ENCODE data around the gene THEMIS2. TPM values are rescaled to one million over a fixed set of nuclear protein-coding genes. Genes with fewer than 3 reads are reported as not detected.

The THEMIS2 gene
- total and polyA plus RNA-seq, 7 donors: 1.5 to 6.1 (median 3.8) TPM

DNA sequence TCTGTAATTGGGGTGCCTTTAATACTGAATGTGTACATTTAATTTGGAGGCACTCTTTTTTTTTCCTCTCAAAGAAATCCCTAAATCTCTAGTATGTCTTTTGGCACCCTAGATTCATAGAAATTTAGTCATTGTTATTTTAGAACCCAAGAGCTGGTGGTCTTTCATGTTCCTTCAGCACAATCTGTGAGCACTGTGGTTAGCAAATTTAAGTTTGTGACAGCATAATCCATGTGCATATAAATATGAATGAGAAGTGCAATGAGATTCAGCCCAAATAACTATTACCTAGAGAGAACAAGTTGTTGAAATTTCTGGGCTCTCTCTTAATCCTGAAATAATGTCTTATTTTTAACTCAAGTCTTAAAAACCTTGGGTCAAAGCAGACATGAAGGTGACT, 37.3 kb upstream of the THEMIS2 start:
- peaks cover 3 to 47% of the 10 kb centered on the region in 2 donors for H3K36me3 ChIP-seq (ENCODE audit: insufficient read depth in 1 of 2, low read depth in 1 of 2)
- DNase-seq (no peak), ATAC-seq (no peak)
- H3K9me3 ChIP-seq: no peaks in the 10 kb centered on the region
- H3K4me3 ChIP-seq: no peak overlapping the region
- peaks cover 33% of the 10 kb centered on the region for H3K4me1 ChIP-seq
- intact Hi-C loops (cut with DNase I): no loop called here
- TF ChIP-seq, protein P1, sequence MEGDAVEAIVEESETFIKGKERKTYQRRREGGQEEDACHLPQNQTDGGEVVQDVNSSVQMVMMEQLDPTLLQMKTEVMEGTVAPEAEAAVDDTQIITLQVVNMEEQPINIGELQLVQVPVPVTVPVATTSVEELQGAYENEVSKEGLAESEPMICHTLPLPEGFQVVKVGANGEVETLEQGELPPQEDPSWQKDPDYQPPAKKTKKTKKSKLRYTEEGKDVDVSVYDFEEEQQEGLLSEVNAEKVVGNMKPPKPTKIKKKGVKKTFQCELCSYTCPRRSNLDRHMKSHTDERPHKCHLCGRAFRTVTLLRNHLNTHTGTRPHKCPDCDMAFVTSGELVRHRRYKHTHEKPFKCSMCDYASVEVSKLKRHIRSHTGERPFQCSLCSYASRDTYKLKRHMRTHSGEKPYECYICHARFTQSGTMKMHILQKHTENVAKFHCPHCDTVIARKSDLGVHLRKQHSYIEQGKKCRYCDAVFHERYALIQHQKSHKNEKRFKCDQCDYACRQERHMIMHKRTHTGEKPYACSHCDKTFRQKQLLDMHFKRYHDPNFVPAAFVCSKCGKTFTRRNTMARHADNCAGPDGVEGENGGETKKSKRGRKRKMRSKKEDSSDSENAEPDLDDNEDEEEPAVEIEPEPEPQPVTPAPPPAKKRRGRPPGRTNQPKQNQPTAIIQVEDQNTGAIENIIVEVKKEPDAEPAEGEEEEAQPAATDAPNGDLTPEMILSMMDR (IDR thresholded peaks at IDR 0.05): no peak
- H3K27ac ChIP-seq: no peak overlapping the region
- no peaks in the 10 kb centered on the region for H3K27me3 ChIP-seq (ENCODE audit: insufficient read depth in 3 of 3, low read length in 2 of 3)

DNA sequence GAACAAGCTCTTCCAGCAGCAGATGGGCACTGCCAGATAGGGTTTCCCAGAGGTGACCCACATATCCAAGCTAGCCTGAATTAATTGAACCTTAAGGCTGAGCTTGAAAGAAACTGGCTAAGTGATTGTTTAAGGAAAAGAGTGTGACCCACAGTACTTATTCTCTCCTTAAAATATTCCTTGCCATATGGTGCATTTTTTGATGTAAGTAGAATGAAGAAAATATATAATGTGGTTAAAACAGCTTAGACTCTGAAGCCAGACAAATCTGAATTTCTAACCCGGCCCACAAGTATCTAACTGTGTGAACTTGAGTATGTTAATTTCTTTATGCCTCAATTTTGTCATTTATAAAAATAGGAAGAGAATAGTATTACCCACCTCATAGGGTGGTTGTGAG, 36.8 kb upstream of the THEMIS2 start:
- DNase-seq (no peak), ATAC-seq (no peak)
- Histone ChIP-seq H3K9me3 (no peaks in the 10 kb centered on the region), H3K27me3 (ENCODE audit: insufficient read depth in 3 of 3, low read length in 2 of 3) (no peaks in the 10 kb centered on the region), H3K27ac (no peak overlapping the region), H3K4me1 (peaks cover 33% of the 10 kb centered on the region), H3K4me3 (no peak overlapping the region), H3K36me3 (ENCODE audit: insufficient read depth in 1 of 2, low read depth in 1 of 2) (peaks cover 3 to 51% of the 10 kb centered on the region in 2 donors)
- intact Hi-C loops (cut with DNase I): no loop called here
- TF ChIP-seq, protein P1 (IDR thresholded peaks at IDR 0.05): no peak
- WGBS, 3 donors: 87 to 95% (median 90%) methylated on average over 1 of the region's 1 CpG

DNA sequence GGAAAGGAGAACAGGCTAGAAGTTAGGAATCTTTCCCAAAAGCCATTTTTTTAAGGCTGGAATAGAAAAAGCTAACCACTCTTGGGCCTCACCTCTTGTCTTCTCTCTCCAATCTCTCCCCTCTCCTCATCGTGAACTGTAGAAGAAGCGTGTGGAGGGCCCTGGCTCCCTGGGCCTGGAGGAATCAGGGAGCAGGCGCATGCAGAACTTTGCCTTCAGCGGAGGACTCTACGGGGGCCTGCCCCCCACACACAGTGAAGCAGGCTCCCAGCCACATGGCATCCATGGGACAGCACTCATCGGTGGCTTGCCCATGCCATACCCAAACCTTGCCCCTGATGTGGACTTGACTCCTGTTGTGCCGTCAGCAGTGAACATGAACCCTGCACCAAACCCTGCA, 22.4 kb upstream of the THEMIS2 start:
- Histone ChIP-seq H3K9me3 (no peaks in the 10 kb centered on the region), H3K27ac (no peak overlapping the region), H3K4me3 (no peak overlapping the region), H3K36me3 (ENCODE audit: insufficient read depth in 1 of 2, low read depth in 1 of 2) (peaks cover 3 to 69% of the 10 kb centered on the region in 2 donors), H3K4me1 (no peaks in the 10 kb centered on the region), H3K27me3 (ENCODE audit: insufficient read depth in 3 of 3, low read length in 2 of 3) (no peaks in the 10 kb centered on the region)
- no peak for DNase-seq
- no peak for ATAC-seq
- TF ChIP-seq, protein P1 (IDR thresholded peaks at IDR 0.05): no peak
- WGBS, 3 donors: 95 to 96% (median 95%) methylated on average over 7 of the region's 7 CpGs
- intact Hi-C loops (cut with DNase I): no loop called here

DNA sequence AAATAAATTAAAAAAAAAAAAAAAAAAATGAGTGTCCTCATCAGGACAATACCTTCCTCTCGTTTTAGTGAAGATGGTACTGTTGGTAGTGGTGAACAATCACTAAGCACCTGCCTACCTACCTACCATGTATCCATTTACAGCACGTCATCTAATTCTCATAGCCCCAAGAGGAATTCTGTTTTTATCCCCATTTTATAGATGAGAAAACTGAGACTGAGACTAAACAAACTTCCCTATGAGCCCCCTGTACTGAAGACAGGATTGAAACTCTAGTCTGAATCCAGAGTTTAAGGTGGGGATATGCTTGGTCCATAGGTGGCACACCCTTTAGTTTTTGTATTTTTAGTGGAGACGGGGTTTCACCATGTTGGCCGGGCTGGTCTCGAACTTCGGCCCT, 17.3 kb upstream of the THEMIS2 start:
- 87 to 91% (median 90%) methylated on average over 6 of the region's 6 CpGs for WGBS, 3 donors

More for the DNA sequence above, 17.3 kb upstream of the THEMIS2 start:
- intact Hi-C loops (cut with DNase I): loop anchor here (5.0 kb wide), 1 partner anchor 122 kb away; no protein-coding TSS in a partner anchor
- Histone ChIP-seq H3K27ac (no peak overlapping the region), H3K36me3 (ENCODE audit: insufficient read depth in 1 of 2, low read depth in 1 of 2) (peaks cover 3 to 18% of the 10 kb centered on the region in 2 donors), H3K9me3 (no peaks in the 10 kb centered on the region), H3K27me3 (ENCODE audit: insufficient read depth in 3 of 3, low read length in 2 of 3) (no peaks in the 10 kb centered on the region), H3K4me1 (no peaks in the 10 kb centered on the region), H3K4me3 (no peak overlapping the region)
- TF ChIP-seq, protein P1 (IDR thresholded peaks at IDR 0.05): no peak
- ATAC-seq: no peak
- no peak for DNase-seq

All from psoas muscle (tissue), 8 donors.